HEK293T (cell line): Measurements from ENCODE around the gene ZNF460.

Source experiments
- CTCF ChIA-PET: fragments of 350-600 bp; formaldehyde crosslinking; extraction: SDS; loops from one replicate; lab custom pipeline; 2021; ENCODE audit warnings: antibody characterized with exemption, inconsistent platforms; lab: Yijun Ruan, JAX
- POLR2A ChIA-PET: fragments of 350-600 bp; formaldehyde crosslinking; extraction: SDS; loops from one replicate; lab custom pipeline; 2020; ENCODE audit warnings: antibody characterized with exemption, inconsistent platforms; lab: Yijun Ruan, JAX
- DNase-seq: peaks from one replicate; pipeline ENCODE4 v3.0.0; 2012; ENCODE audit warnings: mixed read lengths; ENCODE audit errors: extremely low spot score
- ARNT ChIP-seq: fragments of 450-650 bp; IDR thresholded peaks from 2 replicates; pipeline ENCODE4 v1.6.1; 2017; ENCODE audit warnings: mild to moderate bottlenecking
- BHLHE40 ChIP-seq: fragments of 450-650 bp; IDR thresholded peaks from 2 replicates; pipeline ENCODE4 v1.6.1; 2016; ENCODE audit warnings: mild to moderate bottlenecking, moderate library complexity, borderline replicate concordance
- CTBP1 ChIP-seq: fragments of 450-650 bp; IDR thresholded peaks from 2 replicates; pipeline ENCODE4 v1.6.1; 2016; ENCODE audit warnings: borderline replicate concordance
- ELF4 ChIP-seq: fragments of 450-650 bp; IDR thresholded peaks from 2 replicates; pipeline ENCODE4 v1.6.1; 2017; ENCODE audit warnings: antibody characterized with exemption
- FOXA1 ChIP-seq: fragments of 450-650 bp; IDR thresholded peaks from 2 replicates; pipeline ENCODE4 v1.6.1; 2016; ENCODE audit warnings: mild to moderate bottlenecking
- FOXK2 ChIP-seq: fragments of 450-650 bp; IDR thresholded peaks from 2 replicates; pipeline ENCODE4 v1.6.1; 2016; ENCODE audit warnings: mild to moderate bottlenecking
- FOXM1 ChIP-seq: fragments of 450-650 bp; IDR thresholded peaks from 2 replicates; pipeline ENCODE4 v1.6.1; 2017; ENCODE audit warnings: mild to moderate bottlenecking, borderline replicate concordance
- HDGF ChIP-seq: fragments of 450-650 bp; IDR thresholded peaks from 2 replicates; pipeline ENCODE4 v1.6.1; 2017; ENCODE audit warnings: antibody characterized with exemption, borderline replicate concordance
- L3MBTL2 ChIP-seq: fragments of 450-650 bp; conservative IDR thresholded peaks from 2 replicates; pipeline ENCODE4 v1.6.1; 2016; ENCODE audit warnings: mild to moderate bottlenecking
- LEF1 ChIP-seq: fragments of 450-650 bp; IDR thresholded peaks from 2 replicates; pipeline ENCODE4 v1.6.1; 2017; ENCODE audit warnings: mild to moderate bottlenecking, borderline replicate concordance
- NFRKB ChIP-seq: fragments of 450-650 bp; IDR thresholded peaks from 2 replicates; pipeline ENCODE4 v1.6.1; 2016; ENCODE audit warnings: mild to moderate bottlenecking, moderate library complexity
- SP1 ChIP-seq: fragments of 450-650 bp; IDR thresholded peaks from 2 replicates; pipeline ENCODE4 v1.6.1; 2017
- SUZ12 ChIP-seq: fragments of 450-650 bp; IDR thresholded peaks from 2 replicates; pipeline ENCODE4 v1.6.1; 2016; ENCODE audit warnings: mild to moderate bottlenecking
- TARDBP ChIP-seq: fragments of 450-650 bp; IDR thresholded peaks from 2 replicates; pipeline ENCODE4 v1.6.1; 2016
- ZNF384 ChIP-seq: fragments of 450-650 bp; IDR thresholded peaks from 2 replicates; pipeline ENCODE4 v1.6.1; 2016
- TF ChIP-seq, protein P1 (sequence below): fragments of 450-650 bp; IDR thresholded peaks from 2 replicates; pipeline ENCODE4 v1.6.1; 2016

Gene ZNF460

DNA sequence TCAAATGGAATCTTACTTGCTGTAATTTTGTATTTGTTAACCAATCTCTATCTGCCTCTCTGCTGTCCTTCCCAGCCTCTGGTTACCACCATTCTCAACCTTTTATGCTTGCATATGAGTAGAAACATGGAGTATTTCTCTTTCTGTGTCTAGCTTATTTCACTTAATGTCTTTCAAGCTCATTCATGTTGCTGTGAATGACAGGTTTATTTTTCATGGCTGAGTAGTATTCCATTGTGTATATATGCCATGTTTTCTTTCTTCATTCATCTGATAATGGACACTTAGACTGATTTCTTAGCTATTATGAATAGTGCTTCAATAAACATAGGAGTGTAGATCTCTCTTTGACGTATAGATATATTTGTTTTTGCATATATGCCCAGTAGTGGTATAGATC lies 13.4 kb downstream of the ZNF460 start:
- POLR2A ChIA-PET, result no interaction called here

DNA sequence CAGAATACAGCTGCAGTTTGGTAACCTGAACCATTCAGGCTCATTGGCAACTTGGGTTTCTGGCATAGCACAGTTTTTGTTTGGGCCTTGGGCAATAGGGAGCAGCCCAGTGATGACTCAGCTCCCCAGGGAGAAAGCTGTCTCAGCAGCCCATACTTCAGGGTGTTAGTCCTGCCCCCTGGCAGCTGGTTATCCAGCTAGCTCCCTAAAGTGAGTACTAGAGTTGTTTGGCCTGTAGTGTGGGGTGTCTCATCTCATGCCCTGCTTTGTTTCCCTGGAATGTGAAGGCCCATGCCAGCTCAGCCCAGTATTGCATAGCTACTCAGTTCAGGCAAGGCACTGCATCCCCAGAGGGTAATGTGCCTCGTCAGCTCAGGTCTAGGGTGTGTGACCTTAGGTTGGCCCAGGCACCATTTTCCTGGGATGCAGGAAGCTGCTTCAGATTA lies 21.8 kb downstream of the ZNF460 start:
- DNase-seq, result no peak
- CTCF ChIA-PET, result no interaction called here
- POLR2A ChIA-PET, result interaction anchor here (0.6 kb wide), 1 partner anchor 13 kb away, joined by 3 read pairs; no protein-coding TSS in a partner anchor
- TF ChIP-seq ARNT, result no peak
- no peak for TF ChIP-seq SP1
- no peak for TF ChIP-seq TARDBP
- no peak for TF ChIP-seq LEF1
- TF ChIP-seq ZNF384, result no peak
- TF ChIP-seq FOXK2, result no peak
- TF ChIP-seq, protein P1, sequence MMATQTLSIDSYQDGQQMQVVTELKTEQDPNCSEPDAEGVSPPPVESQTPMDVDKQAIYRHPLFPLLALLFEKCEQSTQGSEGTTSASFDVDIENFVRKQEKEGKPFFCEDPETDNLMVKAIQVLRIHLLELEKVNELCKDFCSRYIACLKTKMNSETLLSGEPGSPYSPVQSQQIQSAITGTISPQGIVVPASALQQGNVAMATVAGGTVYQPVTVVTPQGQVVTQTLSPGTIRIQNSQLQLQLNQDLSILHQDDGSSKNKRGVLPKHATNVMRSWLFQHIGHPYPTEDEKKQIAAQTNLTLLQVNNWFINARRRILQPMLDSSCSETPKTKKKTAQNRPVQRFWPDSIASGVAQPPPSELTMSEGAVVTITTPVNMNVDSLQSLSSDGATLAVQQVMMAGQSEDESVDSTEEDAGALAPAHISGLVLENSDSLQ, result no peak
- TF ChIP-seq SUZ12, result no peak
- no peak for TF ChIP-seq NFRKB
- no peak for TF ChIP-seq BHLHE40

More for the DNA sequence above, 13.4 kb downstream of the ZNF460 start:
- DNase-seq, result no peak
- TF ChIP-seq LEF1, result no peak
- no peak for TF ChIP-seq ZNF384
- TF ChIP-seq, protein P1, result peak; percentile 27; the same call in 1 of the 2 replicates
- TF ChIP-seq HDGF, result no peak
- CTCF ChIA-PET, result no interaction called here

- CTCF ChIA-PET, result no interaction called here
- TF ChIP-seq FOXK2, result no peak
- no peak for TF ChIP-seq SP1
- TF ChIP-seq ELF4, result no peak
- TF ChIP-seq HDGF, result no peak
- no peak for TF ChIP-seq FOXA1
- TF ChIP-seq FOXM1, result no peak
- TF ChIP-seq SUZ12, result no peak
- no peak for TF ChIP-seq TARDBP
- TF ChIP-seq, protein P1, result no peak
- TF ChIP-seq ARNT, result no peak
- TF ChIP-seq L3MBTL2, result no peak
- DNase-seq, result no peak
- POLR2A ChIA-PET, result no interaction called here
These were observed 22.6 kb downstream of the ZNF460 start for GRCh38 chr19:57302727-57303401.

GRCh38 chr19:57305056-57305455 lies 24.8 kb downstream of the ZNF460 start:
- ChIA-PET POLR2A (no interaction called here), CTCF (no interaction called here)
- no peak for DNase-seq
- TF ChIP-seq FOXA1 (no peak), TARDBP (no peak), ARNT (no peak), NFRKB (no peak), LEF1 (no peak), HDGF (no peak), SUZ12 (no peak), CTBP1 (no peak), SP1 (no peak)
- TF ChIP-seq, protein P1, result no peak

- CTCF ChIA-PET, result no interaction called here
- TF ChIP-seq FOXA1 (no peak), NFRKB (no peak), FOXM1 (no peak), SP1 (no peak), BHLHE40 (no peak), HDGF (no peak), SUZ12 (no peak), CTBP1 (no peak), TARDBP (no peak), LEF1 (no peak), ZNF384 (no peak)
- POLR2A ChIA-PET, result no interaction called here
These were observed 28.2 kb downstream of the ZNF460 start for GRCh38 chr19:57308514-57308913.

GRCh38 chr19:57310792-57311191 lies 30.5 kb downstream of the ZNF460 start:
- TF ChIP-seq ARNT (no peak), FOXA1 (no peak), HDGF (no peak), CTBP1 (no peak), FOXK2 (no peak), L3MBTL2 (no peak), FOXM1 (no peak), SUZ12 (no peak), ELF4 (no peak)
- TF ChIP-seq, protein P1, result no peak
- CTCF ChIA-PET, result no interaction called here
- POLR2A ChIA-PET, result no interaction called here
- no peak for DNase-seq

More at GRCh38 chr19:57308514-57308913, 28.2 kb downstream of the ZNF460 start:
- no peak for DNase-seq
